ENCODE data around the gene NLRC5. TPM values are rescaled to one million over a fixed set of nuclear protein-coding genes. Genes with fewer than 3 reads are reported as not detected.

Gene NLRC5
- total RNA-seq, 3 donors from 2014 or later (not counting 1 experiment from before 2014, with no cell fraction given): 320 to 563 (median 535) TPM

- WGBS (ENCODE audit: insufficient coverage): 68% methylated on average over 13 of the region's 13 CpGs
- H3K27me3 ChIP-seq (ENCODE audit: control insufficient read depth, insufficient read depth, low read length): no peaks in the 10 kb centered on the region
- H3K9me3 ChIP-seq (ENCODE audit: control insufficient read depth, insufficient read depth, low read length): no peaks in the 10 kb centered on the region
- DNase-seq: peak; percentile 40 to 66
- Mint-ChIP-seq H3K4me3 (peak overlapping the region; percentile 53), H3K27me3 (ENCODE audit: low read depth in 2 of 2) (no peaks in the 10 kb centered on the region), H3K36me3 (peaks cover 6% of the 10 kb centered on the region), H3K27ac (peak overlapping the region; percentile 81 to 87), H3K9me3 (peaks cover 2 to 3% of the 10 kb centered on the region in 2 donors), H3K4me1 (peaks cover 35 to 37% of the 10 kb centered on the region in 2 donors)
- ATAC-seq: peak in 2 of 3 donors; percentile 6 to 27
- H3K36me3 ChIP-seq (ENCODE audit: control insufficient read depth, insufficient read depth, low read length): peaks cover 74% of the 10 kb centered on the region
- peak; percentile 44 for TF ChIP-seq CTCF (IDR thresholded peaks at IDR 0.05)
- no peak overlapping the region for H3K4me3 ChIP-seq (ENCODE audit: low read length)
- peak overlapping the region; percentile 37 for H3K27ac ChIP-seq (ENCODE audit: low read length)
- H3K4me1 ChIP-seq (ENCODE audit: control insufficient read depth, insufficient read depth, low read length): peaks cover 57% of the 10 kb centered on the region
- intact Hi-C loops (cut with micrococcal nuclease): loop anchor here (1.0 kb wide), 1 partner anchor 82 kb away; no protein-coding TSS in a partner anchor
Measured at GRCh38 chr16:57045694-57046381, 56.5 kb downstream of the NLRC5 start.

- peaks cover 89% of the 10 kb centered on the region for H3K36me3 ChIP-seq (ENCODE audit: control insufficient read depth, insufficient read depth, low read length)
- no peaks in the 10 kb centered on the region for H3K9me3 ChIP-seq (ENCODE audit: control insufficient read depth, insufficient read depth, low read length)
- Mint-ChIP-seq H3K27ac (peak overlapping the region; percentile 27 to 64), H3K36me3 (no peaks in the 10 kb centered on the region), H3K9me3 (no peaks in the 10 kb centered on the region), H3K4me3 (no peak overlapping the region), H3K4me1 (peaks cover 12 to 17% of the 10 kb centered on the region in 2 donors), H3K27me3 (ENCODE audit: low read depth in 2 of 2) (no peaks in the 10 kb centered on the region)
- ATAC-seq: no peak
- no peak for TF ChIP-seq CTCF (IDR thresholded peaks at IDR 0.05)
- no peaks in the 10 kb centered on the region for H3K27me3 ChIP-seq (ENCODE audit: control insufficient read depth, insufficient read depth, low read length)
- DNase-seq: no peak
- 97% methylated on average over 2 of the region's 2 CpGs for WGBS (ENCODE audit: insufficient coverage)
- H3K27ac ChIP-seq (ENCODE audit: low read length): no peak overlapping the region
- intact Hi-C loops (cut with micrococcal nuclease): no loop called here
- no peak overlapping the region for H3K4me3 ChIP-seq (ENCODE audit: low read length)
- peaks cover 35% of the 10 kb centered on the region for H3K4me1 ChIP-seq (ENCODE audit: control insufficient read depth, insufficient read depth, low read length)
Measured at GRCh38 chr16:57048095-57048494, 58.7 kb downstream of the NLRC5 start.

GRCh38 chr16:57049678-57050077 lies 60.3 kb downstream of the NLRC5 start:
- Histone ChIP-seq H3K4me3 (ENCODE audit: low read length) (no peak overlapping the region), H3K27me3 (ENCODE audit: control insufficient read depth, insufficient read depth, low read length) (no peaks in the 10 kb centered on the region), H3K36me3 (ENCODE audit: control insufficient read depth, insufficient read depth, low read length) (peaks cover 85% of the 10 kb centered on the region), H3K9me3 (ENCODE audit: control insufficient read depth, insufficient read depth, low read length) (no peaks in the 10 kb centered on the region), H3K27ac (ENCODE audit: low read length) (no peak overlapping the region), H3K4me1 (ENCODE audit: control insufficient read depth, insufficient read depth, low read length) (peaks cover 20% of the 10 kb centered on the region)
- Mint-ChIP-seq H3K4me1 (peaks cover 7 to 12% of the 10 kb centered on the region in 2 donors), H3K9me3 (no peaks in the 10 kb centered on the region), H3K27ac (no peak overlapping the region), H3K27me3 (ENCODE audit: low read depth in 2 of 2) (no peaks in the 10 kb centered on the region), H3K4me3 (no peak overlapping the region), H3K36me3 (no peaks in the 10 kb centered on the region)
- intact Hi-C loops (cut with micrococcal nuclease): no loop called here
- WGBS (ENCODE audit: insufficient coverage): 71% methylated on average over 3 of the region's 4 CpGs
- no peak for DNase-seq
- no peak for TF ChIP-seq CTCF (IDR thresholded peaks at IDR 0.05)
- ATAC-seq: no peak

All from natural killer cell (primary cell).